Panc1 (cell line): ENCODE results near the gene AHSG. TPM values are rescaled to one million over a fixed set of nuclear protein-coding genes. Genes with fewer than 3 reads are reported as not detected.

Source experiments
- ATAC-seq: fragments of 200-7000 bp; cut with Tn5 transposase; 2 replicates; pipeline ENCODE4 v1.9.1; 2020; ENCODE audit warnings: mild to moderate bottlenecking, moderate library complexity
- BruUV-seq: library from RNA; stranded (reverse); fragments of 400-500 nt; replicated peaks from 2 replicates; lab custom pipeline; 2021; lab: Mats Ljungman, UMichigan
- CTCF ChIA-PET: fragments of 300-600 bp; sonication (Branson Sonifier 250); formaldehyde crosslinking; loops from one replicate; lab custom pipeline; 2022; ENCODE audit warnings: antibody characterized with exemption; lab: Charles Lee
- POLR2A ChIA-PET: fragments of 300-600 bp; sonication (Branson Sonifier 250); formaldehyde crosslinking; loops from one replicate; lab custom pipeline; 2022; ENCODE audit warnings: antibody characterized with exemption; lab: Charles Lee
- DNase-seq: peaks from one replicate; pipeline ENCODE4 v3.0.0-alpha.2; 2010; ENCODE audit warnings: low read depth, low spot score
- H3K27ac ChIP-seq: 2 replicates; pipeline ENCODE4 v1.5.1; 2011; ENCODE audit warnings: mild to moderate bottlenecking, low read length, inconsistent platforms
- H3K27me3 ChIP-seq: fragments of 200-500 bp; sonication (Bioruptor generic); 2 replicates; pipeline ENCODE4 v1.6.0; 2014; ENCODE audit warnings: low read length, inconsistent platforms; ENCODE audit not compliant: control insufficient read depth, insufficient read depth
- H3K36me3 ChIP-seq: fragments of 200-500 bp; sonication (Bioruptor generic); 2 replicates; pipeline ENCODE4 v1.5.1; 2014; ENCODE audit warnings: inconsistent platforms, mild to moderate bottlenecking, low read length, moderate library complexity; ENCODE audit not compliant: control insufficient read depth, insufficient read depth
- H3K4me1 ChIP-seq: 2 replicates; pipeline ENCODE4 v1.5.1; 2011; ENCODE audit warnings: inconsistent platforms, mild to moderate bottlenecking, low read length, moderate library complexity; ENCODE audit not compliant: control insufficient read depth, insufficient read depth
- H3K4me3 ChIP-seq, 2 experiments: 2 replicates each; pipeline ENCODE4 v1.5.1; 2011 to 2012; ENCODE audit warnings: low read depth in 2 of 2, low read length in 2 of 2, mild to moderate bottlenecking in 2 of 2, inconsistent platforms in 1 of 2, moderate library complexity in 1 of 2
- H3K9me3 ChIP-seq: fragments of 200-500 bp; sonication (Bioruptor generic); 2 replicates; pipeline ENCODE4 v1.5.1; 2014; ENCODE audit warnings: low read depth, mild to moderate bottlenecking, inconsistent platforms, low read length, moderate library complexity; ENCODE audit not compliant: control insufficient read depth, insufficient read depth
- CTCF ChIP-seq: fragments of 450-650 bp; IDR thresholded peaks from 2 replicates; pipeline ENCODE4 v1.5.1; 2017; ENCODE audit warnings: mild to moderate bottlenecking
- POLR2AphosphoS5 ChIP-seq: IDR thresholded peaks from 2 replicates; pipeline ENCODE4 v1.6.1; 2012; ENCODE audit warnings: mild to moderate bottlenecking, low read depth, low read length, moderate library complexity
- REST ChIP-seq, 2 experiments: IDR thresholded peaks; 2 replicates each; pipeline ENCODE4 v1.6.1; 2011 to 2012; ENCODE audit warnings: low read depth in 2 of 2, control low read depth in 1 of 2, low read length in 1 of 2, mild to moderate bottlenecking in 1 of 2, moderate library complexity in 1 of 2; ENCODE audit not compliant: insufficient read depth in 1 of 2
- SIN3A ChIP-seq: IDR thresholded peaks from 2 replicates; pipeline ENCODE4 v1.6.1; 2012; ENCODE audit warnings: low read depth, mild to moderate bottlenecking, low read length, moderate library complexity, borderline replicate concordance; ENCODE audit not compliant: insufficient read depth
- TCF7L2 ChIP-seq: IDR thresholded peaks from 2 replicates; pipeline ENCODE4 v1.6.1; 2011; ENCODE audit warnings: mild to moderate bottlenecking, low read depth, low read length, inconsistent platforms
- in situ Hi-C: cut with HindIII; loops from 2 replicates; pipeline ENCODE4 v1.10.0; 2016; ENCODE audit warnings: low sequenced_read_pairs, low pct_unique_long_range_greater_than_20kb
- intact Hi-C: fragments of 100-400 bp; cut with micrococcal nuclease; formaldehyde crosslinking; loops from one replicate; pipeline ENCODE4 v1.10.0; 2022; ENCODE audit not compliant: unreplicated experiment
- total RNA-seq: library from RNA; stranded (reverse); gene quantifications from one replicate; pipeline ENCODE4 v1.2.1, GENCODE V29; 2021; ENCODE audit not compliant: unreplicated experiment

Gene AHSG
- total RNA-seq, 1 experiment from 2014 or later, result 0.85 TPM

GRCh38 chr3:186644683-186645082 is 31.8 kb downstream of the AHSG start:
- CTCF ChIA-PET, result no interaction called here
- Histone ChIP-seq H3K4me1 (no peaks in the 10 kb centered on the region), H3K36me3 (no peaks in the 10 kb centered on the region), H3K27ac (no peak overlapping the region), H3K27me3 (peaks cover 26% of the 10 kb centered on the region), H3K9me3 (no peaks in the 10 kb centered on the region), H3K4me3 (no peak overlapping the region)
- no peak for TF ChIP-seq TCF7L2
- no peak for TF ChIP-seq CTCF
- no peak for TF ChIP-seq POLR2AphosphoS5
- TF ChIP-seq SIN3A, result no peak
- TF ChIP-seq REST (IDR thresholded peaks at IDR 0.05; ENCODE audit: insufficient read depth in 1 of 2, low read depth in 2 of 2, low read length in 1 of 2), result no peak
- POLR2A ChIA-PET, result no interaction called here
- in situ Hi-C loops, result no loop called here
- no peak for DNase-seq
- no peak for ATAC-seq
- intact Hi-C loops, result no loop called here
- BruUV-seq, result no TSS peak

- no peaks in the 10 kb centered on the region for H3K9me3 ChIP-seq
- H3K27me3 ChIP-seq, result peaks cover 26% of the 10 kb centered on the region
- DNase-seq (no peak), ATAC-seq (no peak)
- BruUV-seq, result no TSS peak
- intact Hi-C loops (no loop called here), in situ Hi-C loops (no loop called here)
- H3K4me1 ChIP-seq, result no peaks in the 10 kb centered on the region
- no peak for TF ChIP-seq TCF7L2
- no peak for TF ChIP-seq SIN3A
- no peak for TF ChIP-seq CTCF
- no peak for TF ChIP-seq REST (IDR thresholded peaks at IDR 0.05; ENCODE audit: insufficient read depth in 1 of 2, low read depth in 2 of 2, low read length in 1 of 2)
- no peak for TF ChIP-seq POLR2AphosphoS5
- H3K4me3 ChIP-seq, result no peak overlapping the region
- no peaks in the 10 kb centered on the region for H3K36me3 ChIP-seq
- H3K27ac ChIP-seq, result no peak overlapping the region
- ChIA-PET POLR2A (no interaction called here), CTCF (no interaction called here)
Measured at GRCh38 chr3:186646106-186646505, 33.2 kb downstream of the AHSG start.
